ENCODE measurements around the gene SEPSECS. TPM values are rescaled to one million over a fixed set of nuclear protein-coding genes. Genes with fewer than 3 reads are reported as not detected.

SEPSECS gene
- total RNA-seq, 1 experiment from 2014 or later, result 3.1 TPM

DNA sequence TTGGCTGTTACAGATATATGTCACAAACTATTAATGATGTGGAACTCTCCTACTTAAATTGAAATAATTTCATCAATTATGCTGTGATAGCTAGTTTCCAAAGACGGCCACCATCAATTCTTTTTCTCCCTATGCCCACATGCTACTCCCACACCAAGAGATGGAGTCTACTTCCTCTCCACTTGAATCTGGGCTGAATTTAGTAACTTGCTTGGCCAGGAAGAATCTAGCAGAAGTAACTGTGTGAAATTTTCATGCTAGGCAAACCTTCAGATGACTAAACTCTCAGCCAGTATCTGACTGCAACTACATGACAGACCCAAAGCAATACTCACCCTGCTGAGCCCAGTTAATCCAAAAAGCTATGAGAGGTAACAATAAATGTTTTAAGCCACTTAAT, 3.2 kb downstream of the SEPSECS start:
- peaks cover 16% of the 10 kb centered on the region for H3K4me1 ChIP-seq (ENCODE audit: insufficient read depth, low read length)
- H2AFZ ChIP-seq (ENCODE audit: low read length), result no peak overlapping the region
- H3K4me3 ChIP-seq (ENCODE audit: low read length), result no peak overlapping the region
- DNase-seq (no peak), ATAC-seq (no peak)
- peaks cover 16% of the 10 kb centered on the region for H3K79me2 ChIP-seq (ENCODE audit: low read length)
- no peaks in the 10 kb centered on the region for H3K27me3 ChIP-seq (ENCODE audit: low read length)
- H3K27ac ChIP-seq (ENCODE audit: low read length), result no peak overlapping the region
- intact Hi-C loops (cut with micrococcal nuclease), result loop anchor here (5.0 kb wide), 1 partner anchor 210 kb away; no protein-coding TSS in a partner anchor
- H3F3A ChIP-seq (ENCODE audit: low read length, unreplicated experiment), result no peaks in the 10 kb centered on the region
- H3K9me3 ChIP-seq (ENCODE audit: low read length), result no peaks in the 10 kb centered on the region
- no peaks in the 10 kb centered on the region for H4K20me1 ChIP-seq (ENCODE audit: low read length)
- ChIA-PET POLR2A (ENCODE audit: unreplicated experiment) (no interaction called here), CTCF (interaction anchor here (0.7 kb wide), 1 partner anchor 12 kb away, joined by 3 read pairs; no protein-coding TSS in a partner anchor)
- H3K9me2 ChIP-seq (replicated peaks; ENCODE audit: low read length), result no peaks in the 10 kb centered on the region
- H3K36me3 ChIP-seq (ENCODE audit: low read depth, low read length), result no peaks in the 10 kb centered on the region
- no TSS peak for BruUV-seq (replicated peaks)
- no peak overlapping the region for H3K9ac ChIP-seq (ENCODE audit: low read length)
- no peak overlapping the region for H3K4me2 ChIP-seq (ENCODE audit: low read length)
- TF ChIP-seq, protein P1, sequence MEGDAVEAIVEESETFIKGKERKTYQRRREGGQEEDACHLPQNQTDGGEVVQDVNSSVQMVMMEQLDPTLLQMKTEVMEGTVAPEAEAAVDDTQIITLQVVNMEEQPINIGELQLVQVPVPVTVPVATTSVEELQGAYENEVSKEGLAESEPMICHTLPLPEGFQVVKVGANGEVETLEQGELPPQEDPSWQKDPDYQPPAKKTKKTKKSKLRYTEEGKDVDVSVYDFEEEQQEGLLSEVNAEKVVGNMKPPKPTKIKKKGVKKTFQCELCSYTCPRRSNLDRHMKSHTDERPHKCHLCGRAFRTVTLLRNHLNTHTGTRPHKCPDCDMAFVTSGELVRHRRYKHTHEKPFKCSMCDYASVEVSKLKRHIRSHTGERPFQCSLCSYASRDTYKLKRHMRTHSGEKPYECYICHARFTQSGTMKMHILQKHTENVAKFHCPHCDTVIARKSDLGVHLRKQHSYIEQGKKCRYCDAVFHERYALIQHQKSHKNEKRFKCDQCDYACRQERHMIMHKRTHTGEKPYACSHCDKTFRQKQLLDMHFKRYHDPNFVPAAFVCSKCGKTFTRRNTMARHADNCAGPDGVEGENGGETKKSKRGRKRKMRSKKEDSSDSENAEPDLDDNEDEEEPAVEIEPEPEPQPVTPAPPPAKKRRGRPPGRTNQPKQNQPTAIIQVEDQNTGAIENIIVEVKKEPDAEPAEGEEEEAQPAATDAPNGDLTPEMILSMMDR (conservative IDR thresholded peaks at IDR 0.05; ENCODE audit: low read depth, low read length), result no peak
- TF ChIP-seq EZH2 (IDR thresholded peaks at IDR 0.05; ENCODE audit: low read length, unreplicated experiment), result no peak
- no peak for TF ChIP-seq EZH2phosphoT487 (IDR thresholded peaks at IDR 0.05; ENCODE audit: borderline replicate concordance, low read length)

DNA sequence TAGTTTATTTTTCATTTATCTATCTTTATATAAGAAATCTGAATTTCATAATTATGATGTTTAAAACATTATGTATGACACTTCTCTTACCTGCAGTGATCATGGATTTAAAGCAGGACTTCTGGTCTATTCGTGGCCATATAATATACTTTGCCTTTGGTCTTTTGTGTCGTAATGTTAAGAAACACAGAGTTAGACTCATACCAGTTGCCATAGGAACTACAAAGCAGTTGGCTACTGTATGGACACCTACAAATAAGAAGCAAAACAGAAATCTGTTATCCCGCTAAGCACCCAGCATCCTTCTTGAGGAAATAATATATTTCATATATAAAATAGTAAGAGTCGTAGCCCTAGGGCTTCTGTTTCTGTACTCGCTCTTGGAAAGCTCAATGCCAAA, 4.3 kb downstream of the SEPSECS start:
- Histone ChIP-seq H3K27ac (ENCODE audit: low read length) (no peak overlapping the region), H3K4me2 (ENCODE audit: low read length) (no peak overlapping the region), H3F3A (ENCODE audit: low read length, unreplicated experiment) (no peaks in the 10 kb centered on the region), H2AFZ (ENCODE audit: low read length) (no peak overlapping the region), H3K9me2 (replicated peaks; ENCODE audit: low read length) (no peaks in the 10 kb centered on the region), H4K20me1 (ENCODE audit: low read length) (no peaks in the 10 kb centered on the region), H3K79me2 (ENCODE audit: low read length) (peaks cover 13% of the 10 kb centered on the region), H3K9ac (ENCODE audit: low read length) (no peak overlapping the region), H3K9me3 (ENCODE audit: low read length) (no peaks in the 10 kb centered on the region), H3K36me3 (ENCODE audit: low read depth, low read length) (no peaks in the 10 kb centered on the region), H3K27me3 (ENCODE audit: low read length) (no peaks in the 10 kb centered on the region), H3K4me1 (ENCODE audit: insufficient read depth, low read length) (peaks cover 13% of the 10 kb centered on the region; the same call in 1 of the 2 replicates), H3K4me3 (ENCODE audit: low read length) (no peak overlapping the region)
- ATAC-seq (no peak), DNase-seq (no peak)
- no TSS peak for BruUV-seq (replicated peaks)
- ChIA-PET POLR2A (ENCODE audit: unreplicated experiment) (no interaction called here), CTCF (no interaction called here)
- TF ChIP-seq EZH2 (IDR thresholded peaks at IDR 0.05; ENCODE audit: low read length, unreplicated experiment) (no peak), EZH2phosphoT487 (IDR thresholded peaks at IDR 0.05; ENCODE audit: borderline replicate concordance, low read length) (no peak)
- TF ChIP-seq, protein P1 (conservative IDR thresholded peaks at IDR 0.05; ENCODE audit: low read depth, low read length), result no peak
- intact Hi-C loops (cut with micrococcal nuclease), result loop anchor here (5.0 kb wide), 1 partner anchor 211 kb away; no protein-coding TSS in a partner anchor

DNA sequence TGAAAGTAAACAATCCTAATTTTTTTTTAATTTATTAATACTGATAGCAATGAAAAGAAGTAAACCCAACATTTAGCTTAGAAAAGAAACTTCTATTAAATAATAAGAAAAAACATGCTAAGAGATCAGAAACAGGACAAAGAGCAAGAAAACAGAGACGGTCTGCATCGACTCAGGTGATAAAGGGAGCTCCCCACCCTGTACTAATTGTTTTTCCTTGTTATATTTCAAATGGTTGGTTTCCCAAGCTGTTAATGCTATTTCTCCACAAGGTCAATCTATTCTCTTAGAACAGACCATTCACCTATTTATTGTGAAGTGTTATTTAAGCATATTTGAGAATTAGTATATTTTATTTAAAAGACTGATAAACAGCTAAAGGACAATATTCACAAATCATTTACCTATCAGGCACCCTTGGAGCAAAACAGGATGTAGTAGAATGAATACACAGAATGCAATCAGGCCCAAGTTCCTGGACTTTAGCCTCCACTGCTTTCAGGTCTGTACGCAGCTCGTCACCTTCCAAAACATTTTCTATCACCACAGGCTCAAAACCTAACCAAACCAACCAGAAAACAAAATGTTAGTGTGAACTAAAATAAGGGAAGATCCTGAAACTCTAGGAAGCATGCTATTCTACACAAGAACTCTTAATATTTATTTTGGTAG, 5.5 kb downstream of the SEPSECS start:
- TF ChIP-seq EZH2 (IDR thresholded peaks at IDR 0.05; ENCODE audit: low read length, unreplicated experiment) (no peak), EZH2phosphoT487 (IDR thresholded peaks at IDR 0.05; ENCODE audit: borderline replicate concordance, low read length) (no peak)
- TF ChIP-seq, protein P1 (conservative IDR thresholded peaks at IDR 0.05; ENCODE audit: low read depth, low read length), result no peak
- Histone ChIP-seq H3K4me1 (ENCODE audit: insufficient read depth, low read length) (peaks cover 13% of the 10 kb centered on the region; the same call in 1 of the 2 replicates), H3K27ac (ENCODE audit: low read length) (no peak overlapping the region), H4K20me1 (ENCODE audit: low read length) (no peaks in the 10 kb centered on the region), H3K79me2 (ENCODE audit: low read length) (peaks cover 13% of the 10 kb centered on the region), H3K9me2 (replicated peaks; ENCODE audit: low read length) (no peaks in the 10 kb centered on the region), H3K9ac (ENCODE audit: low read length) (no peak overlapping the region), H3K27me3 (ENCODE audit: low read length) (no peaks in the 10 kb centered on the region), H2AFZ (ENCODE audit: low read length) (no peak overlapping the region), H3F3A (ENCODE audit: low read length, unreplicated experiment) (no peaks in the 10 kb centered on the region), H3K9me3 (ENCODE audit: low read length) (no peaks in the 10 kb centered on the region), H3K4me3 (ENCODE audit: low read length) (no peak overlapping the region), H3K36me3 (ENCODE audit: low read depth, low read length) (no peaks in the 10 kb centered on the region), H3K4me2 (ENCODE audit: low read length) (no peak overlapping the region)
- DNase-seq (no peak), ATAC-seq (no peak)
- ChIA-PET POLR2A (ENCODE audit: unreplicated experiment) (interaction anchor here (0.6 kb wide), 1 partner anchor 25 kb away, joined by 5 read pairs; no protein-coding TSS in a partner anchor), CTCF (no interaction called here)
- BruUV-seq (replicated peaks), result no TSS peak
- intact Hi-C loops (cut with micrococcal nuclease), result loop anchor here (5.0 kb wide), 1 partner anchor 213 kb away; no protein-coding TSS in a partner anchor
